IMR-90 (cell line): ENCODE measurements around the gene RNU1-3. TPM values are rescaled to one million over a fixed set of nuclear protein-coding genes. Genes with fewer than 3 reads are reported as not detected.
"Not testable (repeated sequence)": the region's sequence is repeated elsewhere in the genome, so short reads cannot be mapped to it uniquely, and the experiment has no call there.

Experiments used
- ATAC-seq: fragments of 200-7000 bp; cut with Tn5 transposase; 2 replicates; pipeline ENCODE4 v1.9.1; 2020; ENCODE audit warnings: low read depth, mild to moderate bottlenecking, moderate library complexity
- BruUV-seq: library from RNA; stranded (reverse); fragments of 400-500 nt; replicated peaks from 2 replicates; lab custom pipeline; 2021; lab: Mats Ljungman, UMichigan
- CTCF ChIA-PET: fragments of 300-600 bp; formaldehyde crosslinking; extraction: SDS; loops from one replicate; lab custom pipeline; 2021; ENCODE audit warnings: antibody characterized with exemption; lab: Yijun Ruan, JAX
- POLR2A ChIA-PET: fragments of 300-600 bp; sonication (Branson Sonifier 250); formaldehyde crosslinking; loops from one replicate; lab custom pipeline; 2022; ENCODE audit warnings: antibody characterized with exemption; ENCODE audit not compliant: unreplicated experiment; lab: Charles Lee
- DNase-seq: peaks from one replicate; pipeline ENCODE4 v3.0.0; 2013
- H2AFZ ChIP-seq: replicated peaks from 2 replicates; pipeline ENCODE3; 2013; ENCODE audit warnings: low read length, mild to moderate bottlenecking; ENCODE audit not compliant: poor library complexity
- H2AK5ac ChIP-seq: 2 replicates; pipeline ENCODE4 v1.6.1; 2013; ENCODE audit warnings: low read depth, low read length, inconsistent platforms
- H2AK9ac ChIP-seq: replicated peaks from 2 replicates; pipeline ENCODE3; 2013; ENCODE audit warnings: mild to moderate bottlenecking, low read depth, low read length, moderate library complexity; ENCODE audit not compliant: poor library complexity
- H2BK120ac ChIP-seq: 2 replicates; pipeline ENCODE4 v1.6.1; 2013; ENCODE audit warnings: low read depth, low read length, inconsistent platforms
- H2BK15ac ChIP-seq: 3 replicates; pipeline ENCODE4 v1.6.1; 2013; ENCODE audit warnings: low read depth, low read length, inconsistent platforms
- H2BK20ac ChIP-seq: 2 replicates; pipeline ENCODE4 v1.6.1; 2013; ENCODE audit warnings: low read depth, mild to moderate bottlenecking, inconsistent platforms, low read length, moderate library complexity
- H2BK5ac ChIP-seq: 2 replicates; pipeline ENCODE4 v1.6.1; 2013; ENCODE audit warnings: mild to moderate bottlenecking, low read depth, low read length, inconsistent platforms; ENCODE audit not compliant: poor library complexity, severe bottlenecking
- H3K14ac ChIP-seq: replicated peaks from 2 replicates; pipeline ENCODE4 v1.6.1; 2013; ENCODE audit warnings: low read depth, low read length, inconsistent platforms
- H3K18ac ChIP-seq: 2 replicates; pipeline ENCODE4 v1.6.1; 2013; ENCODE audit warnings: low read depth, low read length, control low read depth
- H3K23ac ChIP-seq: 2 replicates; pipeline ENCODE4 v1.6.1; 2013; ENCODE audit warnings: low read depth, low read length, inconsistent platforms
- H3K27ac ChIP-seq: 2 replicates; pipeline ENCODE4 v1.5.1; 2013; ENCODE audit warnings: mild to moderate bottlenecking, control low read depth, low read length; ENCODE audit not compliant: insufficient read depth
- H3K27me3 ChIP-seq: 2 replicates; pipeline ENCODE4 v1.6.1; 2013; ENCODE audit warnings: low read length; ENCODE audit not compliant: control insufficient read depth, insufficient read depth
- H3K36me3 ChIP-seq: 2 replicates; pipeline ENCODE4 v1.6.1; 2013; ENCODE audit warnings: low read length, mixed read lengths; ENCODE audit not compliant: control insufficient read depth, insufficient read depth
- H3K4ac ChIP-seq: 2 replicates; pipeline ENCODE4 v1.6.1; 2013; ENCODE audit warnings: low read depth, low read length, inconsistent platforms
- H3K4me1 ChIP-seq: 2 replicates; pipeline ENCODE4 v1.6.1; 2013; ENCODE audit warnings: low read length, mixed read lengths; ENCODE audit not compliant: control insufficient read depth, insufficient read depth
- H3K4me2 ChIP-seq: 2 replicates; pipeline ENCODE4 v1.6.1; 2013; ENCODE audit warnings: low read depth, mild to moderate bottlenecking, control low read depth, low read length, moderate library complexity
- H3K4me3 ChIP-seq: 2 replicates; pipeline ENCODE4 v1.5.1; 2013; ENCODE audit warnings: low read depth, mild to moderate bottlenecking, control low read depth, low read length, moderate library complexity; ENCODE audit not compliant: insufficient read depth
- H3K56ac ChIP-seq: 2 replicates; pipeline ENCODE4 v1.6.1; 2013; ENCODE audit warnings: low read length, inconsistent platforms; ENCODE audit not compliant: insufficient read depth; ENCODE audit errors: extremely low read depth
- H3K79me1 ChIP-seq, 2 experiments: 2 replicates each; pipeline ENCODE4 v1.6.1; 2013; ENCODE audit warnings: low read length in 2 of 2, inconsistent platforms in 1 of 2, low read depth in 1 of 2
- H3K9ac ChIP-seq: 2 replicates; pipeline ENCODE4 v1.6.1; 2013; ENCODE audit warnings: low read depth, low read length, control low read depth
- H3K9me1 ChIP-seq: 2 replicates; pipeline ENCODE4 v1.6.1; 2013; ENCODE audit warnings: low read length, inconsistent platforms; ENCODE audit not compliant: insufficient read depth
- H3K9me3 ChIP-seq: 2 replicates; pipeline ENCODE4 v1.6.1; 2013; ENCODE audit warnings: low read length; ENCODE audit not compliant: control insufficient read depth, insufficient read depth
- H4K20me1 ChIP-seq: 2 replicates; pipeline ENCODE4 v1.6.1; 2013; ENCODE audit warnings: low read length, inconsistent platforms; ENCODE audit not compliant: insufficient read depth
- H4K5ac ChIP-seq: 2 replicates; pipeline ENCODE4 v1.6.1; 2013; ENCODE audit warnings: mild to moderate bottlenecking, low read depth, low read length, control low read depth
- H4K8ac ChIP-seq, 2 experiments: 2 replicates each; pipeline ENCODE4 v1.6.1; 2013; ENCODE audit warnings: low read depth in 2 of 2, low read length in 2 of 2, control low read depth in 1 of 2, inconsistent platforms in 1 of 2
- H4K91ac ChIP-seq: 2 replicates; pipeline ENCODE4 v1.6.1; 2013; ENCODE audit warnings: low read depth, low read length, inconsistent platforms; ENCODE audit not compliant: insufficient read depth
- WGBS, 2 experiments: methylation state at CpG; one replicate each; pipeline versions ENCODE4 v1.1.5 to v1.1.7; 2013; ENCODE audit warnings: missing lambda C conversion rate in 2 of 2; ENCODE audit not compliant: insufficient read length in 1 of 2; ENCODE audit errors: extremely low coverage in 2 of 2; 5-methylcytosine and 5-hydroxymethylcytosine counted together
- dilution Hi-C: fragments of 300-500 bp; cut with HindIII; formaldehyde crosslinking; loops from one replicate; pipeline ENCODE4 v1.14.3; 2018; ENCODE audit warnings: low sequenced_read_pairs; ENCODE audit not compliant: unreplicated experiment
- in situ Hi-C: fragments of 300-500 bp; cut with MboI; formaldehyde crosslinking; loops from 3 replicates; pipeline ENCODE4 v1.14.3; 2019; ENCODE audit warnings: low sequenced_read_pairs, inconsistent platforms, mixed read lengths
- intact Hi-C: fragments of 100-400 bp; cut with micrococcal nuclease; formaldehyde crosslinking; loops from 2 replicates; pipeline ENCODE4 v1.10.0; 2022
- polyA plus RNA-seq, 3 experiments: library from polyadenylated mRNA; depleted of rRNA; stranded (reverse); fragments of >200 nt; gene quantifications; 2 replicates each; pipeline ENCODE4 v1.2.3, GENCODE V29; 2012; ENCODE audit warnings: low replicate concordance in 1 of 3
- total RNA-seq: library from RNA; depleted of rRNA; stranded (reverse); fragments of >200 nt; gene quantifications from 2 replicates; pipeline ENCODE4 v1.2.3, GENCODE V29; 2012

The RNU1-3 gene
- total and polyA plus RNA-seq, 2 of the 4 experiments (the other 2 are of a cell fraction): under 0.01 TPM; not detected in 1

DNA sequence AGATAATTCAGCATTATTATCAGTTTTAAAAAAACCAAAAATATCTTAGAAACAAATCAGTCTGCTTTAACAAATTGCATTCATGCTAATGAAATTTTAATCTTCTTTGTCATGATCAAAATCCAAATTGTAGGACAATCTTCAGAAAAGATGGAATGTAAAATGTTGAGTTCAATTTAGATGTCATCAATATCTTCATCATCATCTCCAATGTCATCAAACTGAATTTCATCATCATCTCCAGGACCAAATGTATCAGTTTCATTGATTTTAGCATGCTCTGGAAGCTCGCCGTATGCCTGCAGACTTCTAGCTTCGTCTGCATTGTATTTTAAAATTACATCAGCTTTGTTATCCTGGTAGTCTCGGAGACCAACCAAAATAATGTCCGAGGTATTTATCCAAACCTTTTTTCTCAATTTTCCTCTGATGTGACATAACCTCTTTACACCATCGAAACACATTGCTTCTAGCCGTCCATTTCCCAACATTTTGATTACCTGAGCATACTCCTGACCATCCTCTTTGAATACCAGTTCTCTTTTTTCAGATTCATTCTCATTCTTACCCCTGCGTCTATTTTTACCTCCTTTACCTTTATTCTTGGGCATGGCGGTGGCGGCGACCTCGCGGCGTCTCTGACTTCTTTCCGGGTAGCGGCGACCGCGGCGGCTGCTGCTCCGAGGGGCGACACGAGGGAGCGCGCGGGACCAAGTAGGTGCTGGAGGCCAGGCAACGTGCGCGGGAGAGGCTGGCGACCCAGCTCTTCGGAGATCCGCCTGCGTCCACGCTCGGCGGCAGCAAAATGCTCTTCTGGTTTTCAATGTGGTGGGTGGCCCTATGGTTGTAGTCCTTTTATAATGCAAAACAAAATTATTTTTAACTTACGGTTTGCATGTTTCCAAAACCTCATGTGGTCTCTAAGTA lies 19.0 kb upstream of the RNU1-3 start:
- H3K9me3 ChIP-seq, POLR2A ChIA-PET, H3K18ac ChIP-seq, H2AK5ac ChIP-seq, BruUV-seq, H3K4me1 ChIP-seq, DNase-seq, H2BK15ac ChIP-seq, H4K91ac ChIP-seq, intact Hi-C loops, H4K20me1 ChIP-seq, H3K27ac ChIP-seq, ATAC-seq, H2BK20ac ChIP-seq, H3K36me3 ChIP-seq, H3K23ac ChIP-seq, H4K8ac ChIP-seq, in situ Hi-C loops, H2AK9ac ChIP-seq, H3K14ac ChIP-seq, H3K9ac ChIP-seq, H3K4me3 ChIP-seq, dilution Hi-C loops, H3K4ac ChIP-seq, H4K5ac ChIP-seq, H2AFZ ChIP-seq, H3K79me1 ChIP-seq, H3K4me2 ChIP-seq, H3K56ac ChIP-seq, CTCF ChIA-PET, H2BK120ac ChIP-seq, H3K9me1 ChIP-seq, H2BK5ac ChIP-seq: not testable (repeated sequence)
- H3K27me3 ChIP-seq: peaks cover 11% of the 10 kb centered on the region
- WGBS, 2 experiments: 54% methylated on average over 8 of the region's 37 CpGs; no CpG with 5 or more reads in 1 of the 2 experiments
